SK-N-SH (cell line): ENCODE measurements around the gene TNFRSF17. TPM values are rescaled to one million over a fixed set of nuclear protein-coding genes. Genes with fewer than 3 reads are reported as not detected.

ENCODE experiments used
- CTCF ChIA-PET: fragments of 300-600, 350-600 bp; formaldehyde crosslinking; extraction: SDS; loops from one replicate; lab custom pipeline; 2021; lab: Yijun Ruan, JAX
- POLR2A ChIA-PET: fragments of 350-600 bp; sonication (Branson Sonifier 250); formaldehyde crosslinking; extraction: SDS; loops from one replicate; lab custom pipeline; 2020; ENCODE audit warnings: antibody characterized with exemption, inconsistent platforms; lab: Yijun Ruan, JAX
- DNase-seq: peaks from one replicate; pipeline ENCODE4 v3.0.0; 2012
- H2AFZ ChIP-seq: fragments of 200-600 bp; sonication (generic); 2 replicates; pipeline ENCODE4 v1.8.1; 2016; ENCODE audit warnings: antibody characterized with exemption, mild to moderate bottlenecking, low read depth
- H3F3A ChIP-seq: fragments of 200-600 bp; sonication (generic); replicated peaks from 2 replicates; pipeline ENCODE3; 2016; ENCODE audit warnings: antibody characterized with exemption, mild to moderate bottlenecking; ENCODE audit not compliant: insufficient read depth
- H3K27ac ChIP-seq, 2 experiments: fragments of 200-500 bp in 1 of 2; fragments of 200-600 bp in 1 of 2; sonication (Bioruptor generic) in 1 of 2; sonication (generic), shearing (Covaris generic) in 1 of 2; 2 replicates each; pipeline versions ENCODE4 v1.5.1 to v1.6.1; 2014 to 2016; ENCODE audit warnings: low read depth in 2 of 2, inconsistent platforms in 1 of 2, low read length in 1 of 2, mild to moderate bottlenecking in 1 of 2, mixed read lengths in 1 of 2
- H3K27me3 ChIP-seq: fragments of 200-600 bp; sonication (generic), shearing (Covaris generic); 2 replicates; pipeline ENCODE4 v1.6.1; 2016; ENCODE audit warnings: mixed run types; ENCODE audit not compliant: insufficient read depth
- H3K36me3 ChIP-seq, 2 experiments: fragments of 200-500 bp in 1 of 2; fragments of 200-600 bp in 1 of 2; sonication (Bioruptor generic) in 1 of 2; sonication (generic) in 1 of 2; replicated peaks in 1 of 2; 2 replicates each; pipeline versions ENCODE3 to v1.5.1; 2014 to 2016; ENCODE audit warnings: low read length in 1 of 2, mild to moderate bottlenecking in 1 of 2; ENCODE audit not compliant: insufficient read depth in 2 of 2, control insufficient read depth in 1 of 2
- H3K4me1 ChIP-seq, 2 experiments: fragments of 200-500 bp in 1 of 2; fragments of 200-600 bp in 1 of 2; sonication (Bioruptor generic) in 1 of 2; sonication (generic), shearing (Covaris generic) in 1 of 2; 2 replicates each; pipeline versions ENCODE4 v1.5.1 to v1.6.1; 2014 to 2016; ENCODE audit warnings: low read depth in 1 of 2, low read length in 1 of 2, mixed run types in 1 of 2; ENCODE audit not compliant: insufficient read depth in 2 of 2, control insufficient read depth in 1 of 2
- H3K4me2 ChIP-seq: fragments of 200-600 bp; sonication (generic), shearing (Covaris generic); 2 replicates; pipeline ENCODE4 v1.6.1; 2017; ENCODE audit warnings: mixed run types
- H3K4me3 ChIP-seq, 2 experiments: fragments of 200-500 bp in 1 of 2; fragments of 200-600 bp in 1 of 2; sonication (Bioruptor generic) in 1 of 2; sonication (generic), shearing (Covaris generic) in 1 of 2; 2 replicates each; pipeline versions ENCODE4 v1.5.1 to v1.8.1; 2014 to 2016; ENCODE audit warnings: low read depth in 2 of 2, inconsistent platforms in 1 of 2, low read length in 1 of 2, mild to moderate bottlenecking in 1 of 2, mixed read lengths in 1 of 2, moderate library complexity in 1 of 2
- H3K79me2 ChIP-seq: fragments of 200-600 bp; sonication (generic); 2 replicates; pipeline ENCODE4 v1.8.1; 2017; ENCODE audit warnings: mild to moderate bottlenecking; ENCODE audit not compliant: insufficient read depth
- H3K9ac ChIP-seq: fragments of 200-600 bp; sonication (generic); 2 replicates; pipeline ENCODE4 v1.6.1; 2017; ENCODE audit warnings: mixed run types
- H3K9me2 ChIP-seq: fragments of 200-600 bp; sonication (generic); 2 replicates; pipeline ENCODE4 v1.6.1; 2017; ENCODE audit warnings: mixed run types
- H3K9me3 ChIP-seq: fragments of 200-600 bp; sonication (generic); 2 replicates; pipeline ENCODE4 v1.6.1; 2017; ENCODE audit warnings: mixed run types, mild to moderate bottlenecking, moderate library complexity
- H4K20me1 ChIP-seq: fragments of 200-600 bp; sonication (generic); 2 replicates; pipeline ENCODE4 v1.6.1; 2017; ENCODE audit warnings: mild to moderate bottlenecking, mixed run types; ENCODE audit not compliant: insufficient read depth
- FOSL2 ChIP-seq: IDR thresholded peaks from 2 replicates; pipeline ENCODE4 v1.4.0; 2012; ENCODE audit warnings: low read depth, mild to moderate bottlenecking, moderate library complexity, borderline replicate concordance
- FOXJ3 ChIP-seq: sonication (generic); formaldehyde crosslinking; IDR thresholded peaks from 2 replicates; pipeline ENCODE4 v1.5.1; 2020; ENCODE audit warnings: mild to moderate bottlenecking, missing genetic modification reagents
- JUND ChIP-seq: IDR thresholded peaks from 2 replicates; pipeline ENCODE4 v1.4.0; 2012
- POLR2AphosphoS5 ChIP-seq: IDR thresholded peaks from 2 replicates; pipeline ENCODE4 v1.6.1; 2012; ENCODE audit warnings: low read depth, low read length
- RCOR1 ChIP-seq: fragments of 150-350 bp; IDR thresholded peaks from 2 replicates; pipeline ENCODE4 v1.6.1; 2017; ENCODE audit warnings: antibody characterized with exemption, low read length
- RXRA ChIP-seq: IDR thresholded peaks from 2 replicates; pipeline ENCODE4 v1.4.0; 2012; ENCODE audit warnings: low read depth, mild to moderate bottlenecking, borderline replicate concordance
- SIN3A ChIP-seq: IDR thresholded peaks from 2 replicates; pipeline ENCODE4 v1.6.1; 2012; ENCODE audit warnings: low read depth, mild to moderate bottlenecking, low read length, moderate library complexity, borderline replicate concordance
- TAF1 ChIP-seq: IDR thresholded peaks from 2 replicates; pipeline ENCODE4 v1.6.1; 2012; ENCODE audit warnings: low read depth, mild to moderate bottlenecking, low read length, moderate library complexity, borderline replicate concordance
- WGBS: methylation state at CpG from one replicate; pipeline ENCODE4 v1.1.6; 2017; ENCODE audit warnings: low lambda C conversion rate; 5-methylcytosine and 5-hydroxymethylcytosine counted together
- polyA plus RNA-seq, 3 experiments: library from polyadenylated mRNA; depleted of rRNA; stranded (reverse); fragments of >200 nt; gene quantifications; 2 replicates each; pipeline ENCODE4 v1.2.3, GENCODE V29; 2012
- TF ChIP-seq, protein P1 (sequence below): IDR thresholded peaks from 2 replicates; pipeline ENCODE4; 2012
- TF ChIP-seq, protein P2 (sequence below): IDR thresholded peaks from 2 replicates; pipeline ENCODE4 v1.4.0; 2012; ENCODE audit warnings: low read depth, borderline replicate concordance
- TF ChIP-seq, protein P3 (sequence below): IDR thresholded peaks from 2 replicates; pipeline ENCODE4 v1.6.1; 2012; ENCODE audit warnings: mild to moderate bottlenecking, low read depth, low read length, moderate library complexity
- TF ChIP-seq, protein P4 (sequence below): fragments of 150-350 bp; IDR thresholded peaks from 2 replicates; pipeline ENCODE4 v1.6.1; 2016; ENCODE audit warnings: mild to moderate bottlenecking, low read depth, low read length
- TF ChIP-seq, protein P5 (sequence below): fragments of 150-350 bp; IDR thresholded peaks from 2 replicates; pipeline ENCODE4 v1.6.1; 2017; ENCODE audit warnings: antibody characterized with exemption, low read length, low read depth, borderline replicate concordance

The TNFRSF17 gene
- polyA plus RNA-seq, 1 of the 3 experiments (the other 2 are of a cell fraction): not detected

DNA sequence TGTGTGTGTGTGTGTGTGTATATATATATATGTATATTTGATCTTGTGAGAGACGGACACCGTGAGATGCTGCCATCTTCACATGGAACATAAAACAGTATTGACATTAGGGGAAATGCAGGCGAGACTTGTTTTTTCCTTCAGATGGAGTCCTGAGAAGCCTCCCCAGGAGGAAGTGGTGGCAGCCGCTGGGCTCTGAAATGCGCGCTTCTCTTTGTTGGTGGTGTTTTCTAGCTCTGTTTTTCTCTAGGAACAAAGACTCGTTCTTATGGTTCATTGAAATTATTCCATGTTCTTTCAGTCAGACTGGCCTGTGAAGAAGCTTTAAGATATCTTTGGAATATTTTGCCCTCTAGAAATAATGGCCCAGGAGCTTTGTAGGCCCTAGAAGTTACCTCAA, 44.5 kb downstream of the TNFRSF17 start:
- no peak overlapping the region for H3K4me3 ChIP-seq
- no peak overlapping the region for H3K4me2 ChIP-seq
- TF ChIP-seq SIN3A (no peak), FOSL2 (no peak), RCOR1 (no peak), JUND (no peak), TAF1 (no peak), RXRA (no peak), FOXJ3 (CRISPR knock-in tag) (no peak), POLR2AphosphoS5 (no peak)
- TF ChIP-seq, protein P1, sequence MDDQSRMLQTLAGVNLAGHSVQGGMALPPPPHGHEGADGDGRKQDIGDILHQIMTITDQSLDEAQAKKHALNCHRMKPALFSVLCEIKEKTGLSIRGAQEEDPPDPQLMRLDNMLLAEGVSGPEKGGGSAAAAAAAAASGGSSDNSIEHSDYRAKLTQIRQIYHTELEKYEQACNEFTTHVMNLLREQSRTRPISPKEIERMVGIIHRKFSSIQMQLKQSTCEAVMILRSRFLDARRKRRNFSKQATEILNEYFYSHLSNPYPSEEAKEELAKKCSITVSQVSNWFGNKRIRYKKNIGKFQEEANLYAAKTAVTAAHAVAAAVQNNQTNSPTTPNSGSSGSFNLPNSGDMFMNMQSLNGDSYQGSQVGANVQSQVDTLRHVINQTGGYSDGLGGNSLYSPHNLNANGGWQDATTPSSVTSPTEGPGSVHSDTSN: no peak
- TF ChIP-seq, protein P2, sequence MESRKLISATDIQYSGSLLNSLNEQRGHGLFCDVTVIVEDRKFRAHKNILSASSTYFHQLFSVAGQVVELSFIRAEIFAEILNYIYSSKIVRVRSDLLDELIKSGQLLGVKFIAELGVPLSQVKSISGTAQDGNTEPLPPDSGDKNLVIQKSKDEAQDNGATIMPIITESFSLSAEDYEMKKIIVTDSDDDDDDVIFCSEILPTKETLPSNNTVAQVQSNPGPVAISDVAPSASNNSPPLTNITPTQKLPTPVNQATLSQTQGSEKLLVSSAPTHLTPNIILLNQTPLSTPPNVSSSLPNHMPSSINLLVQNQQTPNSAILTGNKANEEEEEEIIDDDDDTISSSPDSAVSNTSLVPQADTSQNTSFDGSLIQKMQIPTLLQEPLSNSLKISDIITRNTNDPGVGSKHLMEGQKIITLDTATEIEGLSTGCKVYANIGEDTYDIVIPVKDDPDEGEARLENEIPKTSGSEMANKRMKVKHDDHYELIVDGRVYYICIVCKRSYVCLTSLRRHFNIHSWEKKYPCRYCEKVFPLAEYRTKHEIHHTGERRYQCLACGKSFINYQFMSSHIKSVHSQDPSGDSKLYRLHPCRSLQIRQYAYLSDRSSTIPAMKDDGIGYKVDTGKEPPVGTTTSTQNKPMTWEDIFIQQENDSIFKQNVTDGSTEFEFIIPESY: no peak
- TF ChIP-seq, protein P3, sequence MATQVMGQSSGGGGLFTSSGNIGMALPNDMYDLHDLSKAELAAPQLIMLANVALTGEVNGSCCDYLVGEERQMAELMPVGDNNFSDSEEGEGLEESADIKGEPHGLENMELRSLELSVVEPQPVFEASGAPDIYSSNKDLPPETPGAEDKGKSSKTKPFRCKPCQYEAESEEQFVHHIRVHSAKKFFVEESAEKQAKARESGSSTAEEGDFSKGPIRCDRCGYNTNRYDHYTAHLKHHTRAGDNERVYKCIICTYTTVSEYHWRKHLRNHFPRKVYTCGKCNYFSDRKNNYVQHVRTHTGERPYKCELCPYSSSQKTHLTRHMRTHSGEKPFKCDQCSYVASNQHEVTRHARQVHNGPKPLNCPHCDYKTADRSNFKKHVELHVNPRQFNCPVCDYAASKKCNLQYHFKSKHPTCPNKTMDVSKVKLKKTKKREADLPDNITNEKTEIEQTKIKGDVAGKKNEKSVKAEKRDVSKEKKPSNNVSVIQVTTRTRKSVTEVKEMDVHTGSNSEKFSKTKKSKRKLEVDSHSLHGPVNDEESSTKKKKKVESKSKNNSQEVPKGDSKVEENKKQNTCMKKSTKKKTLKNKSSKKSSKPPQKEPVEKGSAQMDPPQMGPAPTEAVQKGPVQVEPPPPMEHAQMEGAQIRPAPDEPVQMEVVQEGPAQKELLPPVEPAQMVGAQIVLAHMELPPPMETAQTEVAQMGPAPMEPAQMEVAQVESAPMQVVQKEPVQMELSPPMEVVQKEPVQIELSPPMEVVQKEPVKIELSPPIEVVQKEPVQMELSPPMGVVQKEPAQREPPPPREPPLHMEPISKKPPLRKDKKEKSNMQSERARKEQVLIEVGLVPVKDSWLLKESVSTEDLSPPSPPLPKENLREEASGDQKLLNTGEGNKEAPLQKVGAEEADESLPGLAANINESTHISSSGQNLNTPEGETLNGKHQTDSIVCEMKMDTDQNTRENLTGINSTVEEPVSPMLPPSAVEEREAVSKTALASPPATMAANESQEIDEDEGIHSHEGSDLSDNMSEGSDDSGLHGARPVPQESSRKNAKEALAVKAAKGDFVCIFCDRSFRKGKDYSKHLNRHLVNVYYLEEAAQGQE: no peak
- TF ChIP-seq, protein P4, sequence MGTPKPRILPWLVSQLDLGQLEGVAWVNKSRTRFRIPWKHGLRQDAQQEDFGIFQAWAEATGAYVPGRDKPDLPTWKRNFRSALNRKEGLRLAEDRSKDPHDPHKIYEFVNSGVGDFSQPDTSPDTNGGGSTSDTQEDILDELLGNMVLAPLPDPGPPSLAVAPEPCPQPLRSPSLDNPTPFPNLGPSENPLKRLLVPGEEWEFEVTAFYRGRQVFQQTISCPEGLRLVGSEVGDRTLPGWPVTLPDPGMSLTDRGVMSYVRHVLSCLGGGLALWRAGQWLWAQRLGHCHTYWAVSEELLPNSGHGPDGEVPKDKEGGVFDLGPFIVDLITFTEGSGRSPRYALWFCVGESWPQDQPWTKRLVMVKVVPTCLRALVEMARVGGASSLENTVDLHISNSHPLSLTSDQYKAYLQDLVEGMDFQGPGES: no peak
- TF ChIP-seq, protein P5, sequence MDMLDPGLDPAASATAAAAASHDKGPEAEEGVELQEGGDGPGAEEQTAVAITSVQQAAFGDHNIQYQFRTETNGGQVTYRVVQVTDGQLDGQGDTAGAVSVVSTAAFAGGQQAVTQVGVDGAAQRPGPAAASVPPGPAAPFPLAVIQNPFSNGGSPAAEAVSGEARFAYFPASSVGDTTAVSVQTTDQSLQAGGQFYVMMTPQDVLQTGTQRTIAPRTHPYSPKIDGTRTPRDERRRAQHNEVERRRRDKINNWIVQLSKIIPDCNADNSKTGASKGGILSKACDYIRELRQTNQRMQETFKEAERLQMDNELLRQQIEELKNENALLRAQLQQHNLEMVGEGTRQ: no peak
- H3K79me2 ChIP-seq: no peaks in the 10 kb centered on the region
- 97% methylated on average over 7 of the region's 7 CpGs for WGBS
- H4K20me1 ChIP-seq: no peaks in the 10 kb centered on the region
- H3K27me3 ChIP-seq: no peaks in the 10 kb centered on the region
- no peak overlapping the region for H3K27ac ChIP-seq
- H2AFZ ChIP-seq: no peak overlapping the region
- no peaks in the 10 kb centered on the region for H3K4me1 ChIP-seq
- H3K9me2 ChIP-seq: no peaks in the 10 kb centered on the region
- no peak overlapping the region for H3K9ac ChIP-seq
- POLR2A ChIA-PET: no interaction called here
- no peaks in the 10 kb centered on the region for H3F3A ChIP-seq
- no peak for DNase-seq
- CTCF ChIA-PET: no interaction called here
- H3K36me3 ChIP-seq: no peaks in the 10 kb centered on the region
- no peaks in the 10 kb centered on the region for H3K9me3 ChIP-seq
